Amygdala (tissue), 56 donors: ENCODE results near the gene RPAP3.

Source experiments
- DNase-seq, 56 donors: peaks; one replicate each; lab custom pipeline; 2025; lab: John Stamatoyannopoulos, UW

Gene RPAP3

DNA sequence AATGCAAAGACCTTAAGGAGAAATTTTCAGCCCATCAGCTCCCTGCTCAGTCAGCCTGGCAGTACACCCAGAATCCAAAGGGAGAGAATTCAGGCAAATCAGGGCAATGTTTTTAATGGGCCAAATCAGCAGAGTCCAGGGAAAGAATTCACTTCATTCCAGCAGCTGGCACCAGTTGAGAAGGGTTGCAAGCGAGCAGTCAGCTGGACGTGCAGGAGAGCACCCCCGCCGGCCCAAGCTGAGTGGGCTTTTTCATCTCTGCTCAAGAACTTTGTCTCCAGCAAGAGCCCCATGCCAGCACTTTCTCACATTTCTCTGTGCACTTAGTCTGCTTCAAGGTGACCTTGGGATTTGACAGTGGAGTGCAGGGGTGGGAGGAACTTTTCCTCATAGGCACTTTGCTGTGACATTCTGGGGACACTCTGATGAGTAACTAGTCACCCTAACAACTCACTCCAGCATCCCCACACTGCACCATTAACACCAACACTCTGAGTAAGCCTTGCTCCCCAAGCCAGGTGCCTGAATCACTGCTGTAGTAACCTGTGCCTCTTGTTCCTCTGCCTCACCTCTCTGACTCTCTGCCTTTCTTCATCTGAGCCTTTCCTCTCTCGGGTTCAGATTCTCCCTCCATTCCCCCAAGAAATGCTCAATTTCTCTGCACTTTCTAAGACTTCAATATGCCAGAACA lies 17.3 kb upstream of the RPAP3 start:
- peak in 39 of 56 donors; percentile 15 to 81 (median 42) for DNase-seq

DNA sequence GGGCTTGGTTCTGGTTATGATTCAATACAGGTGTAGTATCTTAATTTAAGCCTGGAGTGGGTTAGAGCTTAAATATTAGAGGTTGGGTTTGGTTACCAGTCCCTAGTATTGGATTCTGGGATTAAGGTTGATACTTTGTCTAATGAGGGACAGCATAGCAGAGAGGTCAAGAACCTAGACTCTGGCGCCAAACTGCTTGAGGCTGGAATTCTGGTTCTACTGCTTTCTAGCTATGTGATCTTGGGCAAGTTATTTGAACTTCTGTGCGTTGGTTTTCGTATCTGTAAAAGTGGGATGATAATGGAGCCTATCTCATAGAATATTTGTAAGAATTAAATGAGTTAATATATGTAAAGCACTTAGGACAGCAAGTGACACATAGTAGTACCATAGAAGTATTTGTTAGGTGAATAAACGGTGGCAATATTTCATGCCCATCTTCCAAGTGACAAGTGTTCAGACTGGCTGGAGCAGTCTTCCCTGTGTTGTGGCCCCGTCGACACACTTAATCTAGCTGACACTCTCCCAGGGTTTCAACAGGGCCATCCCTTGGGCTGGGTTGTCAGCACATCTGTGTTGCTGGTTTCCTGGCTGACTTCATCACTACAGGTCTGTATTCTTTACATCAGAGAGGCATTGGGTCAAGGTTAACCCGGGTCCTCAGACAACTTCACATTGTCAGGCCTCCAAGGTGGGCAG lies 16.5 kb upstream of the RPAP3 start:
- no peak for DNase-seq

DNA sequence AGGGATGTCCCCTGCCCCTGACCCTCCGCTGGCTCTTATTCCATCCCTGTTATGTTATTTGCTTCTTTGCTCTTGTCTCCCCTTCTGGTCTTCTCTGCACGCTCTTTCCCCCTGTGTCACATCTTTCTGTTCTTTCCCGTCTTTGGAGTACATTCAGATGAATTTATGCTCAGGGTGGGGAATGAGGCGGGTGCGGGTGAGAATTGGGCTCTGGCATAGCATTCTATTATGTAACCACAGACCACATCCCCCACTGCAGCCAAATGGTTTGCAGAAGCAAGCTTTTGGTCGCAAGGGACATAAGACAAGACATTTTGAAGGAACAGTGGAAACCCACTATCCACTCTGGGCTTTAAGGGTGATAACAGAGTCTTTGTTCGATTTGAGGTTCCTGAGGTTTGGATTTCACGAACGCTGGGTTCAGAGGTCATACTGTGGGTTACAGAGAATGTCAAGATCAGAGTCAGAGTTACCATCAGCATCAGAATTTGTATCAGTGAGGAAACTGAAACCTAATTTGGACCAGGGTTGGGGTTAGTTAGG lies 15.7 kb upstream of the RPAP3 start:
- no peak for DNase-seq

DNA sequence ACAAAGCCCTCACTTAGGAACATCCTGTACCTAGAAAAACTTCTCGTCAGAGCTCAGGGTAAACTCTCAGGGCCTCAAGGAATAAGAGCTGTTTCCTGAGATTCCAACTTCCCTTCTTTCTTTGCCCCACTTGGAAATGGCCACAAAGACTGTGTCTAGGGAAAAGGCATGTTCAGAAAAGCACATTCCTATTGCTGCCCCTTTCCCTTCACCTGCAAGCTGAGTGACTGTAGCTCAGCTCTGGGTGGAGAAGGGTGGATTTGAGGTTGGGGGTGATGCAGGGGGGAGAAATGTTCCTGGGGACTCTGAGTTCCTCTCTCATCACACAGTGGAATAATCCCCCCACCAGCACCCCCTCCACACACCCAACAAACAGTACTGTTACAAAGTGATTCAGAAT lies 12.7 kb upstream of the RPAP3 start:
- DNase-seq: no peak

DNA sequence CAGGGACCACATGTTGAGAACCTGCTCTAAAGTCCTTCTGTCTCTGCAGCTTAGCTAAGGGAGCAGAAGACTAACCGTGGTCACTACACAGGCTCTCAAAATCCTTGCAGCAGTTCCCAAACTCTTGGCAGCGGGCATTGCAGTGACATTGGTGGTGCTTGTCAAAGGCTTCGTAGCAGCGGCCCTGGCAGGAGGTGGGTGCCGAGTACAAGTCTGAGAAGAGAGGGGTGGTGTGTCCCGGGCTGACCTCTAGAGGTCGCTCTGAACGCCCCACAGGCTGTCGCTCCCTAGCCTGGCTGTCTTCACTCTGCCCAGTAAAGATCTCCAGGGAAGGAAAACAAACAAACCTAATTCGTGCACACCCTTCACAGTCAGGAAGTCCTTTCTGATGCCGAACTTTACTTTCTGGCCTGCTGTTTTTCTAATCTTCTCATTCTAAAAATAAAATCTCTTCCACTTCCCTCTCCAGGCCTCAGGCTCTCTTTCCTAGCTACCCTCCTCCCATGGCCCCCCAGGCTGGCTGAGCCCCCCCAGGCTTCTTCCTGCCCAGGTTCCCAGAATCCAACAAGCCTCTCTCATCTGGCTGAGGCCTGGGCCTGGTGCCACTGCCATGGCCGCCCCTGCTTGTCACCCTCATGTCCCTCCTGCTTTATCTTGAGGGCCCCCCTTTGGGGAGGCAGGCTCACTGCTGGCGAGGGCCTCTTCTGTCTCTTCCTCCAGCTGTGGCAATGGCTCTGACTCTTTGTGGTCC lies 11.8 kb upstream of the RPAP3 start:
- peak in 52 of 56 donors; percentile 29 to 88 (median 70) for DNase-seq

DNA sequence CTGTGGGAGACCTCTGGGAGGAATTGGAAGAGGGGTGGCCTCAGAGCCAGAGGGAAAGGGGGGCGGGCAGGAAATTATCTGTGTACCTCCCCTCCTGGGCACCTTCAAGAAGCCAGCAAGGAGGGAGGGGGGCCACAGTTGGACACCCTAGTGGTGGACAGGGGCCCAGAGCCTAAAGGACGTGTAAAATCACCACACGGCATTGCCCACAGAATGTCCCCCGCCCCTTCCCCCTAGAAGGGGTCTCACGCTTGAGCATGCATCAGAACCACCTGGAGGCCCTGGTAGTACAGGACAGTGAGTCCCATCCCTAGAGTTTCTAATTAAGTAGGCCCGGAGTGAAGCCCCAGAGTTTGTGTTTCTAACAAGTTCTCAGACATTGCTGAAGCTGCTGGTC lies 11.2 kb upstream of the RPAP3 start:
- no peak for DNase-seq

DNA sequence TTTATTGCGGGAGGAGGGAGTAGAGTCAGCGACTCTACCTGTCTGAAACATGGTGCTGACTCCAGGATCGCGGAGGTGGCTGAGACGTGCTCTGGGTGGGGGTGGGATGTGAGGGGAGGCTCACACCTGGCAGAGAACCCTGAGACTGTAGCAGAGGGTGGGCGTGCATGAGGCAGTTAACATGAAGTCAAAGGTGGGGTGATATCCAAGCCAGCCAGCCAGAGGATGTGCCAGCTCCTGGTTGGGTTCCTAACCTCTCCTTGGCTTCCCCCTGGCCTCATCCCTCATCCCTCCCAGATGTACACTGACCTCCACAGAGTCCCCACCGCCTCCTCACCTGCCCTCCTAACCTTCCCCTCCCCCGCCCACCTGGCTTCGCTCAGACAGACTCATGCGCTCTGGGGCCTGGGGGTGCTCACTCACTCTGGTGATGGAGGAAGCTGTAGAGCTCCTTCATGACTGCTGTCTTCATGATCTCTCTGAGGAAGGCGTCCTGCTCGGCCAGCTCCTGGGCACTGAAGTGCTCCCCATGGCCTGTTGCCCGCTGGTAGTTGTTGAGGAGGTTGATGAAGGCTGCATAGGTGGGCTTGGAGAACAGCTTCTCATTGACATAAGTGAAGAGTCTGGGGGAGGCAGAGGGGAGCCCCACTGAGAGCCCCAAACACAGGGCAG lies 10.2 kb upstream of the RPAP3 start:
- DNase-seq: no peak

DNA sequence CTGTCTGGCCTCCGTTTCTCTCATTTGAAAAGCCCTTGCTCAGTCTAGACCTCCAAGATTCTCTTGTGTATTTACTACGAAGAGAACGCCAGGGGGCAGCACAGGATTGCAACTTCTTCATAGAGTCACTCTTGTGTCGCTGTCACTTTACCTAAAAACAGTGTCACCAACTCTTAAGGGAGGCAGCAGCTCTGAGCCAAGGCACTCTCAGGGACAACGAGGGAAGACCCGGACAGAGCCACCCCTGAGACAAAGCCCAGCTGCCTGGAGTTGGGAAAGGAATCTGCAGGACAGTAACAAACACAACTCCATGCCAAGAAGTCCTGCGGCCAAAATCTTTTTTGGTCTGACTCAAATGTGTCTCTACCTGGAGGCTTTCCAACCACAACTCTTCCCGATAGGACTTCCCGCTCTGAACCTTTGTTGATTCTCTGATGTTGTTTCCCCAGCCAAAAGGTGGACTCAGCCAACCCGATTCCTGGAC lies 9.6 kb upstream of the RPAP3 start:
- peak in 55 of 56 donors; percentile 19 to 91 (median 64) for DNase-seq

DNA sequence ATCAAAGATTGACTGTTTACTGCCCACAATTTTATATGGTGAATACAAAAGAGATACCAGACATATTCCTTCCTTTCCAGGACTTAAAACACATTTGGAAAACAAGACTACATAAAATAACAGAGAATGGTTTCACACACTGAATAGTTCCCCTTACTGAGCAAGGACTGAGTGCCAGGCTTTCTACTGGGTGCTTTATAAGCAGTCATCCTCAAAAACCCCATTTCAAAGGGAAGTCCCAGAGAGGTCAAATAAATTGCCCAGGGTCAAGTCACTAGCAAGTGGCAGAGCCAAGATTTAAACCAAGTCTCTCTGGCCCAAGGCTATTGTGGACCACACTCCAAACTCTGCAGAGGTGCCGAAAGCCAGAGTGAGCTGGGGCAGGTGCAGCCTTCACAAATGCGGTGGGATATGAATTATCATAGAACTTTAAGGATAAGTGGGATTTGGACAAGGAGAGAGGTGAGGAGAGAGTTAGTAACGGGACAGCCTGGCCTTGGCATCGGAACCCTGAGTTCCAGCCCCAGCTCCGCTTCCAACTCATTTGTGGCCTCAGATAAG lies 9.1 kb upstream of the RPAP3 start:
- DNase-seq: no peak

DNA sequence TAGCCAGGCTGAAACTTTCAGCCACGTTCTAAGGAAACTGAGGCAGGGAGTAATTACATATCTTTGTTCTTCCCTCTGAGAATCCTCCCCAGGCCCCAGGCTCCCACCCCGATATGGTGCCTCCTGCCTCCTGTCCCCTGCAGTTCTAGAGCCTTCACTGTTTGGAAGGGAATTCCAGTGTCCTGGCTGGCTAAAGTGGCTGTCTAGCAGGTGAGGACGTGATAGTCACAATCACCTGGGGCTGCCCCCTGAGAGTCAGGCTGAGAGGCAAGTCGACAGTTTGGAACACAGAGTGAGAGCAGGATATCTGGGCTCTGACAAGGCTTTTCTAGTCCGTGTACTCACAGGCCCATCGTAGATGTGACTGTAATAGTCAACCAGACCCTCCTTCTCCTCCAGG lies 6.3 kb upstream of the RPAP3 start:
- DNase-seq: no peak

DNA sequence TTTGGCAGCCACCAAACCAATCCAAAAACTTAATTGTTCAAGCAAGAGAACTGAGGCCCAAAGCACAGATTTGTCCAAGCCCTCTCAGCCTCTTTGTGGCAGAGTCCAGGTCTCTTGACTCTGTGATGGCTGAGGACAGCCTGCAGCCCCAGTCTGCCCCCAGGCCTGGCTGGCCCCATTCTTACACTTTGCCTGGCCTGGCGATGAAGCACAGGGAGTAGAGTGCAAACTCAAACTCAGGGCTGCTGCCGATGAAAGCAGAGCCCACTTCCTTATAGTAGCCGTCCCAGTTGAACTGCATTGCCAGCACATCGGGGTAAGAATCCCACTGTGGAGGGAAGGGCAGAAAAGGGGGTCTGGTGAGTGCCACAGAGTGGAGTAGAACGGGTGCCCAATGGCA lies 5.6 kb upstream of the RPAP3 start:
- no peak for DNase-seq

DNA sequence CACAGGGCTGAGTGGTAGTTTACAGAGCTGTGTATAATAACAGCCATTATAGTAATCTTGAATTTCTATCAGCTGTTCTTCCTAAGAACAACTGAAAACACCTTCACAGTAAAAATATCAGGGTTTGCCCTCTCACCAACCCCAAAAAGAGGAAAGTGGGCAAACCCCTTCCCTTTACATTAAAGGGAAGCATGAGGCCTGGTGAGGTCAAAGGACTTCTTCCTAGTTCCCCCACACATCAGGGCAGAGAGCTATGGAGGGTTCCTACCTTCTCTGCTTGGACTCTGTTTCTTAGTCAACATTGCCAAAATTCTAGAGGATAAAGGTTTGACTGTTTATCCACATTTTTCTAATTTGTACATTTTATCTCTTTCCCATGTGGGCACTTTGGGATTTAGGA lies 4.4 kb upstream of the RPAP3 start:
- no peak for DNase-seq

DNA sequence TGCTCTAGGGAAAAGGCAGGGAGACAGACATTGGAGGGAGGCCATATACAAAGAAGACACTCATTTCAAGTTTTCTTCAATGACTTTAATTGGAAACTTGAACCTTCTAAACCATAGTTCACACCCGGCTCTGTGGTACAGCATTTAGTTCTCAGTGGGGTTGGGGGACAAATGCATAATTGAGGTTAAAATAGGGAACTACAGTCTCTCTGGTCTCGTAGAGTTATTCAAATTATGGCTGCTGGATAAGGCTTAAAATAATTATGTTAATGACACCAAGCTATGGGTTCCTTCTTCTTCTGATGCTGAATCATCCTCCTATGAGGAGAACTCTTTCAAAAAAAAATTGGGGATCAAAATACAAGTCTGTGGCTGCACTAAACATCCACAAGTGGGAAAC lies 3.8 kb upstream of the RPAP3 start:
- DNase-seq: no peak

DNA sequence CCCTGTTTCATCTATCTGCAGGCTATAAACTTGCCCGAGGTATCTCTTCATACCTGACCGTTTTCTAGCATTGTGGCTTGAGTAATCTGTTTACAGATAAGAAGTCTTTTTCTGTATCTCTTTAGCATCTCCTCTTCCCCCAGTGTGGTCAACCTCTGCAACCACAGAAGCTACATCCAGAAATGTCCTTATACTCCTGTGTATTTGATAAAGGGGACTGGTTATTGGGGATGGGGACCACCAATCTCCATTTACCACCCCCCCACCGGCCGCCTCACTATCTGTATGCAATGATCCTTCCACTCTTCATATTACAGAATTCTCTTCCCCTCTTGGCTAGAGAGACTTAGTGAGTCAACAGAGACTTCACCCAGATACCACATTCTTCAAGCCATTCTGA lies 3.4 kb upstream of the RPAP3 start:
- DNase-seq: no peak

DNA sequence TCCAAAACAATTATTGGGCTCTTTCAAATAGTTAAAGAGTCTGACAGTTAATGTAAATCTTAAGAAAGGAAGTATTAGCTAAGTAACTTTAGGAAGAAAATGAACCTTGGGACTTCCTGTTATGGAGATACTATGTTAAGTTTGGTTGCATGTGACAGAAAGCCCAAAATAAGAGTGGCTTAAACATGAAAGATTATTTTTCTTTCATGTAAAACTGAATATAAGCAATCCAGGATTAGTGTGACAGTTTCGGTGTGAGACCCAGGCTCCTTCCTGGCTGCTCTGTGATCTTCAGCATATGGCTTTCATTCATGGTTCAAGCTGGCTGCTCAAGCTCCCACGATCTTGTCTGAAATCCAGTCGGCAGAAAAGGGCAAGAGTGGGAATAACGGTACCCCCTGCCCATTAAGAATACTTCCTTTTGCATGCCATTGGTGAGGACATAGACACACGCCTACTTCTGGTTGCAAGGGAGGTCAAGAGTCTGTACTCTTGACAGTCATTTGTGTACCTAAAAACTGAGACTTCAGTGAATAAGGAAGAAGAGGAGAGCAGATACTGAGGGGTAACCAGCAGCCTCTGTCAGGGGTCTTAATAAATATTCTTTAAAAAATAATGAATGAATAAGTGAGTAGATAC lies 2.2 kb upstream of the RPAP3 start:
- DNase-seq: no peak

DNA sequence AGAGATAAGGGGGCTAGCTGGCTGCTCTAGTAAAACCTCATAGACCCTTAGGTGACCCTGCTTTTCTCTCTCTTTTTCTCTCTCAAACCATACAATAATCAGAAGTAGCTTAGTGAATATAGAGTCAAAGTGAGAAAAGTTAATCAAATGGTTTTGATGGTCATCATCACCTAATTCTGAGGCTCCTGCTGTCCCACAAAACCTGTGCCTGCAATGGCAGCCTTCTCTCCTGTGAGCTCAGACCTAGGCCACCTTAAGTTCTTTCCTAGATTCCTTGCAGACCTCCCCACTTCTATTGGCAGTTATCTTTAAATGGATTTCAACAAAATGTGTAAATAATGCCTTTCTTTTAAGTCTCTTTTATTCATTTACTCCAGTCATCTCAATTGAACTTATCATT lies 1.5 kb upstream of the RPAP3 start:
- no peak for DNase-seq

DNA sequence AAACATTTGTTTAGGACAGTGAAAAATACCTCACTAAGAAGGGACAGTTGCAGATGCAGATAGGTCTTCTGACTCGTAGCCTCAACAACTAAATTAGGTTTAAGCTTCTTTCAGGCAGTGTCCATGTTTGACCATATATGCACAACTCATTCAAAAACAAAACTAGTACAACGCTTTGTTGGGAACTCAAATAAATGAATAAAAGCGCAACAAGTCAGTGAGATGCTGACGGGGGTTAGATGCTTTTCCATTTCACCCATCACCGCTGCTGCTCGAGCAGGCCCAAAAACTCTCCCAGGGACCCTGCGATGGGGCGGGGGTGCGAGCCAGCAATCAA lies 633 bp downstream of the RPAP3 start:
- DNase-seq: no peak

DNA sequence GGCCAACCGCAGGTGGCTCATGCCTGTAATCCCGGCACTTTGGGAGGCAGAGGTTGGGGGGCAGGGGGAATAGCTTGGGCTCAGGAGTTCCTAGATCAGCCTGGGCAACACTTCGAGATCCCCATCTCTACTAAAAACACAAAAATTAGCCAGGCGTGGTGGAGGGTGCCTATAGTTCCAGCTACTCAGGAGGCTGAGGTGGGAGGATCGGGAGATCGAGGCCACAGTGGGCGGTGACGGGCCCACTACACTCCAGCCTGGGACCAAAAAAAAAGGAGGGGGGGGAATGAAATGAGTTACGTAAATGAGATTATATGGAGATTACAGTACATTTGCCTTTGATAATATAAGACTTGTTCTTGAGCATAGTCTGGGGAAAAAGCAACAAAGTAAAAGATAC lies 1.1 kb downstream of the RPAP3 start:
- DNase-seq: no peak

DNA sequence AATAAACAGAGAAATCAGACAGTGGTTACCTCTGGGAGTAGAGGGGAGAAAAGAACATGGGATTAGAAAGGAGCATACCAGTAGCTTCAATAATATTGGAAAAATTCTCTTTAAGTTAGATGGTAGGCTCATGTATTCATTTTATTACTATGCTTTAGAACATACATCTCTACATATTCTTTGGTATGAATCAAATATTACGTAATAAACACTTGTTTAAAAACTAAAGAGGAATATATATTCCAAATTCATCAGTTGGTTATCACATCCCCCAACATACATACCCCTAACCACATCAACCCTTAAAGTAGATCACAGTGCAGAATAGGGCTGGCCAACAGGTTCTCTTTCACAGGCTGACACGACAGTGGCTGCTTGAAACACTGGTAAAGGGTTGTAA lies 5.6 kb downstream of the RPAP3 start:
- DNase-seq: no peak

DNA sequence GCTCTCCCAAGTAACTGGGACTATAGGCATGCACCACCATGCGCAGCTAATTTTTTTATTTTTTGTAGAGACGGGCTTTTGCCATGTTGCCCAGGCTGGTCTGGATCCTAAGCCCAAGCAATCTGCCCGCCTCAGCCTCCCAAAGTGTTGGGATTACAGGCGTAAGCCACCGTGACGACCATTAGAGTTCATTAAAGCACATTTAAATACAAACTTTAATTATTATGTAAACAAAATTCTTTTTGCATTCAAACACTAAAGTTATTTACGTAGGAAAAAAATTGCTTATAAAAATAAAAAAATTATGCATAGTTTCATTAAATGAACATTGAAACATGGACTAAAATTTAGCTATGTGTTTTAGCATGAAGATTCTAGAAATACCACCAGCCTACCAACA lies 7.2 kb downstream of the RPAP3 start:
- DNase-seq: no peak
